Thyroid gland (tissue), 4 donors: ENCODE results near the gene DNAAF1.

Experiments
- CTCF ChIP-seq, 6 experiments: fragments of 200-600 bp in 3 of 6; fragments of 450-650 bp in 3 of 6; sonication (generic) in 3 of 6; IDR thresholded peaks; one replicate each; pipeline ENCODE4 v1.5.1; 2016 to 2019; ENCODE audit warnings: antibody characterized with exemption in 6 of 6, mild to moderate bottlenecking in 2 of 6, inconsistent platforms in 1 of 6, moderate library complexity in 1 of 6
- POLR2A ChIP-seq, 2 donors: fragments of 450-650 bp; IDR thresholded peaks; one replicate each; pipeline ENCODE4 v1.6.1; 2017; ENCODE audit warnings: antibody characterized with exemption in 2 of 2, mild to moderate bottlenecking in 2 of 2, moderate library complexity in 1 of 2

- TF ChIP-seq CTCF (IDR thresholded peaks at IDR 0.05), result no peak
- no peak for TF ChIP-seq POLR2A (IDR thresholded peaks at IDR 0.05)
These were observed 34.6 kb upstream of the DNAAF1 start for GRCh38 chr16:84110527-84110926.
